Stimulated activated naive CD8-positive, alpha-beta T cell treated with anti-CD3 and anti-CD28 coated beads, Interleukin-15, Interleukin-2, amounts not matched to agents 100 ng/mL and 50 ng/mL, for 24 hours (primary cell): ENCODE measurements around the gene ZNF581.

ENCODE experiments used
- H3K27ac Mint-ChIP-seq: one replicate; pipeline ENCODE4 v1.8.0; 2021; ENCODE audit warnings: mild to moderate bottlenecking, mixed read lengths
- H3K27me3 Mint-ChIP-seq: one replicate; pipeline ENCODE4 v1.8.0; 2021; ENCODE audit warnings: mixed read lengths
- H3K36me3 Mint-ChIP-seq: one replicate; pipeline ENCODE4 v1.8.0; 2021; ENCODE audit warnings: low read depth, mixed read lengths
- H3K4me1 Mint-ChIP-seq: one replicate; pipeline ENCODE4 v1.8.0; 2021; ENCODE audit warnings: low read depth, mixed read lengths
- H3K4me3 Mint-ChIP-seq: one replicate; pipeline ENCODE4 v1.8.0; 2021; ENCODE audit warnings: mild to moderate bottlenecking, mixed read lengths
- H3K9me3 Mint-ChIP-seq: one replicate; pipeline ENCODE4 v1.8.0; 2021; ENCODE audit warnings: mixed read lengths

ZNF581 gene

DNA sequence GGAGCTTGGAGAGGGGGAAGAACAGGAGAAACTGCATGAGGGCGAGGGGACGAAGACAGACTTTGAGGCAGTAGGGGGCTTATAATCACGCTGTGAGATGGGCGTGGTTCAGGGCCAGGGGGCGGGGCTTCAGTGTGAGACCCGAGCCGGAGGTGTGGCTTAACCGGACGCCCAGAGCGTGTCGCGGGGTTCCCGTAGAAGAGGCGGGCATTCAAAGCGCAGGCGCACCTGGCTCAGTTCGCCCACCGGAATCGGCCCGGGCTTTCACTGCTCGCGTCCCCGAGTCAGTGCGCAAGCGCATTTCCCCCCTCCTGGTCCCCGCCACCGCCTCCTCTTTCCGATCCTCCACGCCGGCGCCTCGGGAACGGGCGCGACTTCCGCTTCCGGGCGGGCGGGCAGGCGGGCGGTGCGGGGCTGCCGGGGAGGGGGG lies 38.2 kb upstream of the ZNF581 start:
- peaks cover 36% of the 10 kb centered on the region for H3K36me3 Mint-ChIP-seq
- H3K27ac Mint-ChIP-seq, result peak overlapping the region; percentile 96
- H3K4me3 Mint-ChIP-seq, result peak overlapping the region; percentile 85
- H3K27me3 Mint-ChIP-seq, result no peaks in the 10 kb centered on the region
- H3K4me1 Mint-ChIP-seq, result peaks cover 61% of the 10 kb centered on the region
- H3K9me3 Mint-ChIP-seq, result no peaks in the 10 kb centered on the region

DNA sequence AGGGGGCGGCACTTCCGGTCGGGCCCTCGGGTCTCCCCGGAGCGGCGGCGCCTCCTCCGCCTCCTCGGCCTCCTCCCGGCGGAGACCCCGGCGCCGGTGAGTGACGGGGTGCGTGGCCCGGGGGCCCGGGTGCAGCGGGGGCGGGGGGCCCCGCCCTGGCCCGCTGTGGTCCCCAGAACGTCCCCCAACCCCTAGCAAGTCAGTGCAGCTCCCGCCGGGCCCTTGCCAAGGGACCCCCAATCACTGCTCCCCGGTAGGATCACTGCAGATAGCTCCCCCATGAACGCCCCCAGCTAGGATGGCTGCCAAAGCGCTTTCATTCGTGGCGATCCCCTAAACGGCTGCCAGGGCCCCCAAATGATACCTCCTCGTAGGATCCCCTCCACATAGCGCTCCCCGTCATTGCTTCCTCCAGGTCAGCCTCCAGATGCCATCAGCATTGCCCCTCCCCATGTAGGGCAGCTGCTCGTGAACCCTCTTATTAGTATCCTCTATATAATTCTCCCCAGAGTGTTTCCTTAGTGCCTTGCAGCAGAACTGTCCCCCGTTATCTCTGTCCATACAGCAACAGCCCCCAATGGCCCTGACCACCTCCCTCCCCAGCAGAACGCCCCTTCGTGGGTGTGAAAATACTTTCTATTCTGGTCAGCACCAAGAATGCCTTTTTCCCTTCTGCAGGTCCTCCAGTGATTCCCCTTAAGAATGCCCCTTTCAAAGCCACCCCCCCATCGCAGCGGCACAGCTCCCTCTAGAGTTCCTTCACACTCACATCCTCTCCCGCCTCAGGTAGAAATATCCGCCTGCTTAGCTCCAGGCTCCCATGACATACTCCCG lies 37.6 kb upstream of the ZNF581 start, which contains the start of gene ZNF865:
Gene ZNF865 (plus strand): TSS at position 11 of the 834 bp plus-strand sequence. CDS start 7,972 bp downstream, outside the sequence.
- Mint-ChIP-seq H3K27me3 (no peaks in the 10 kb centered on the region), H3K4me1 (peaks cover 64% of the 10 kb centered on the region), H3K4me3 (peak within 1 kb of the TSS; percentile 95), H3K9me3 (no peaks in the 10 kb centered on the region), H3K27ac (peak within 1 kb of the TSS; percentile 98), H3K36me3 (peaks cover 36% of the 10 kb centered on the region)

DNA sequence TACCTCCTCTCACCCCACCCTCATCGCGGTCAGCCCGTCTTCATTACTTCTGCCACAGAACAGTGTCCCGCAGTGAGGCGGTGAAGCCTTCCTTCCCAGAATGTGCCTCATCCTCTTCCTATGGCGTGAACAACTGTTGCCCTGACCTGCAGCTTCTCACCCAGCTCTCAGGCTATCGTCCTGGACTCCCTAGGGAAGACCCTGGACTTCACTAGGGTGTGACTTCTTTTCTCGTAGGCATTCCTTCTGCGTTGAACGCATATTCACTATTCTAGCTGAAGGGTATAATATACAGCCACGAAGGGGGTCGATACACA lies 37.0 kb upstream of the ZNF581 start:
- Mint-ChIP-seq H3K9me3 (no peaks in the 10 kb centered on the region), H3K36me3 (peaks cover 36% of the 10 kb centered on the region), H3K4me3 (peak overlapping the region; percentile 95), H3K27me3 (no peaks in the 10 kb centered on the region), H3K4me1 (peaks cover 64% of the 10 kb centered on the region), H3K27ac (peak overlapping the region; percentile 98)

DNA sequence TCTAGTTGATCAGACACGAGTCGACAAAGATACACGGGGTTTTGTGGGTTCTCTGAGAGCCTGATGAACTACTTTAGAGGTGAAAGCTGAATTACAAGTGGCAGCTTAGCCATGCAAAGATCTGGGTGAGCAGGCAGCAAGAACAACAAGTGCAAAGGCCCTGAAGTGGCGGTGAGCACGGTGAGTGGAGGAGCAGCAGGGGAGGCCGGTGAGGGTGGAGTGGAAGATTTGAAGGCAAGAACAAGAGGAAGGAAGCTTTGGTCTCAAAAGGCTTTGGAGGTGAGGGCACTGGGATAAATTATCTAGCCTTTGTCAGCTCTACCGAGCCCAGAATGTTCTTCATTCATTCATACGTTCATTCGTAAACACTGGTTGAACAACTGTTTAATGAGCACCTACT lies 36.6 kb upstream of the ZNF581 start:
- Mint-ChIP-seq H3K4me3 (peak overlapping the region; percentile 95), H3K4me1 (peaks cover 64% of the 10 kb centered on the region), H3K9me3 (no peaks in the 10 kb centered on the region), H3K27ac (peak overlapping the region; percentile 98), H3K27me3 (no peaks in the 10 kb centered on the region), H3K36me3 (peaks cover 36% of the 10 kb centered on the region)

DNA sequence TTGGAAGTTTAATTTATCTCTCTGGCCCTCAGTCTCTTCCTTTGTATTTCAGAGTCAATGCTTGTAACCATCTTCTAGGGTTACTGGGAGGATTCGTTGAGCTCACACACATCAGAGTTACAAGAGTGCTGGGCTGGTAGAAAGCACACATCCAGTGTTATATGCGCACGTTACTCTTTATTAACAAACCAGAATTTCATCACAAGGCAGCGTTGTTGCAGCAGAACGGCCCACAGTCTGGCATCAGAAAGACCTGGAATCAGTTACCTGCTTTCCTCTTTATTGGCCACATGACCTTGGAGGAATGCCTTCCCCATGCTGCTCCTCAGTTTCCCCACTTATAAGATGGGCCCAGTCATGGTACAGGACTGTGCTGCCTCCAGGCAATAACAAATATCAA lies 34.1 kb upstream of the ZNF581 start:
- Mint-ChIP-seq H3K4me3 (no peak overlapping the region), H3K4me1 (peaks cover 67% of the 10 kb centered on the region), H3K36me3 (peaks cover 41% of the 10 kb centered on the region), H3K27ac (no peak overlapping the region), H3K9me3 (no peaks in the 10 kb centered on the region), H3K27me3 (no peaks in the 10 kb centered on the region)

DNA sequence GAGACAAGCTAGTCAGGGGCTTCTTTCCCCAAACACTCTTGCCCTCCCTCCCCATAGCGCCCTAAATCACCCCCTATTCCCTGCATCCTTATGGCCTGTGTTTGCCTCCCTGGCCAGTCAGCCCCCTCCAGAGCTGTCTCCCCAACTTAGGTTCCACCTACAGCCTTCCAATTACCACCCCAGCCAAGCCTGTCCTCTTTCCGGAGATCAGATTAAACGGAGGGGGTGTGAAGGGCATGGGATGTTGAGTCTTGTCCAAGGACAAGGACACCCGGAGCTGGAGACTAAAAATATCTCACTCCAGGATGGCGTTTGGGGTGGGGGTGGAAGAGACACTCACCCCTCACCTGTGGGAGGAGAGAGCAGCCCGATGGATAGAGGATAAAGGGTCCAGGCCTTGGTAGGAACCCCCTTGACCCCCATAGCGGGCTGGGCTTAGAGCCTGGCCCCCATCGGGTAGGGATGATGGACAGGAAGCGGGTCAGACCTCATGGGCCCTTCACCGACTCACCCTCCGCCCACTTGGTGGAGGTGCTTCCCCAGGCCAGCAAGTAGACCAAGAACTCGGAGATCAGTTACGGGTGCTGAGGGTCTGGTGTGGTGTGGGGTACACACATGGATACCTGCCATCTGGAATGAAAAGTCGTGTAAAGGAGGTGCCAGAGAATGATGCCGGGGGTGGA lies 32.0 kb upstream of the ZNF581 start:
- no peak overlapping the region for H3K4me3 Mint-ChIP-seq
- peaks cover 55% of the 10 kb centered on the region for H3K4me1 Mint-ChIP-seq
- no peaks in the 10 kb centered on the region for H3K27me3 Mint-ChIP-seq
- H3K36me3 Mint-ChIP-seq, result peaks cover 39% of the 10 kb centered on the region
- peak overlapping the region; percentile 26 for H3K27ac Mint-ChIP-seq
- no peaks in the 10 kb centered on the region for H3K9me3 Mint-ChIP-seq

DNA sequence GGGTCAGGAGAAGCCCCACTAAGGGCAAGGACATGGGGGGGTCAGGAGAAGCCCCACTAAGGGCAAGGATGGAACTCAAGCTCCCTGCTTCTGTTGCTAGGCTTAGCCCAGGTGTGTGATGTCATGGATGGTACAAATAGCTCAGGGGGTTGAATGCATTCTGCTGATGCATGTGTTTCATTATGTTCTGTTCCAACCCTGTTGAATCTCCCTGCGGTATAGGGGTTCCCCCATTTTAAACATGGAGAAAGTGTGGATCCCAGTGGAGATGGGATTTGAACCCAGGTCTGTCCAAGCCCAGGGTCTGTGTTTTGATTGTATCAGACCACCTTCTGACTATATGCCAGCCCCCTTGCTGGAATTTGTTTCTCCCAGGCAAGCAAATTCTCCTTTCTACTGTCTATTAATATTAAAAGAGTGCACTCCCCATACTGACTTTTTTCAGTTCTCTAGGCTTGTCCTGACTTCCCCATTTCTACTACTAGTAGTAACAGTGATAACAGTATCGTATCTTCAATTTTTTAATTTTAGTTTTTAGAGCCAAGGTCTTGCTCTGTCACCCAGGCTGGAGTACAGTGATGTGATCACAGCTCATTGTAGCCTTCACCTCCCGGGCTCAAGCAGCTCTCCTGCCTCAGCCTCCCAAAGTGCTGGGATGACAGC lies 31.3 kb upstream of the ZNF581 start:
- Mint-ChIP-seq H3K27ac (peak overlapping the region; percentile 26), H3K36me3 (peaks cover 37% of the 10 kb centered on the region), H3K27me3 (no peaks in the 10 kb centered on the region), H3K4me3 (no peak overlapping the region), H3K9me3 (no peaks in the 10 kb centered on the region), H3K4me1 (peaks cover 48% of the 10 kb centered on the region)

DNA sequence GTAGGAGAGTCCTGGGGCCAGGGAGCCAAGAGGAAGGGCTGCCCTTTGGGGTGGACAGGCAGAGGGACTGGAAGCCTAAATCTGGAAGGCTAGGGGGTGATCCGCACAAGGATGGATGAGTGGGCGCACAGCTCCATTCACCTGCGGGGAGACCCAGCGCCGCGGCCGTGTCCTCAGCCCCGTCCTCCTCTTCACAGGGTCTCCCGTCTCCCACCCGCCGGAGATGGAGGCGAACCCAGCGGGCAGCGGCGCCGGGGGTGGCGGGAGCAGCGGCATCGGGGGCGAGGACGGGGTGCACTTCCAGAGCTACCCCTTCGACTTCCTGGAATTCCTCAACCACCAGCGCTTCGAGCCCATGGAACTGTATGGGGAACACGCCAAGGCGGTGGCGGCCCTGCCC lies 30.1 kb upstream of the ZNF581 start:
- Mint-ChIP-seq H3K27ac (no peak overlapping the region), H3K9me3 (no peaks in the 10 kb centered on the region), H3K4me3 (no peak overlapping the region), H3K36me3 (peaks cover 34% of the 10 kb centered on the region), H3K27me3 (no peaks in the 10 kb centered on the region), H3K4me1 (peaks cover 37% of the 10 kb centered on the region)

DNA sequence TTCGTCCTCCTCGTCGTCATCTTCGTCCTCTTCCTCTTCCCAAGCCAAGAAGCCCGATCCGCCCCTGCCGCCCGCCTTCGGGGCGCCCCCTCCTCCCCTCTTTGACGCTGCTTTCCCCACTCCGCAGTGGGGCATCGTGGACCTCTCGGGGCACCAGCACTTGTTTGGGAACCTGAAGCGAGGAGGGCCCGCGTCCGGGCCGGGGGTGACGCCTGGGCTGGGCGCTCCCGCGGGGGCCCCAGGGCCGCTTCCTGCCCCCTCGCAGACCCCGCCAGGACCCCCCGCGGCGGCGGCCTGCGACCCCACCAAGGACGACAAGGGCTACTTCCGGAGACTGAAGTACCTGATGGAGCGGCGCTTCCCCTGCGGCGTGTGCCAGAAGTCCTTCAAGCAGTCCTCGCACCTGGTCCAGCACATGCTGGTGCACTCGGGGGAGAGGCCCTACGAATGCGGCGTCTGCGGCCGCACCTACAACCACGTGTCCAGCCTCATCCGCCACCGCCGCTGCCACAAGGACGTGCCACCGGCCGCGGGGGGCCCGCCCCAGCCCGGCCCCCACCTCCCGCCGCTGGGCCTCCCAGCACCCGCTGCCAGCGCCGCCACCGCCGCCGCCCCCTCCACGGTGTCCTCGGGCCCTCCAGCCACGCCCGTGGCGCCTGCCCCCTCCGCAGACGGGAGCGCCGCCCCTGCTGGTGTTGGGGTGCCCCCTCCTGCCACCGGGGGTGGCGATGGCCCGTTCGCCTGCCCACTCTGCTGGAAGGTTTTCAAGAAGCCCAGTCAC lies 29.3 kb upstream of the ZNF581 start:
- no peak overlapping the region for H3K27ac Mint-ChIP-seq
- H3K36me3 Mint-ChIP-seq, result peaks cover 28% of the 10 kb centered on the region
- H3K9me3 Mint-ChIP-seq, result no peaks in the 10 kb centered on the region
- no peaks in the 10 kb centered on the region for H3K27me3 Mint-ChIP-seq
- peaks cover 31% of the 10 kb centered on the region for H3K4me1 Mint-ChIP-seq
- H3K4me3 Mint-ChIP-seq, result no peak overlapping the region

DNA sequence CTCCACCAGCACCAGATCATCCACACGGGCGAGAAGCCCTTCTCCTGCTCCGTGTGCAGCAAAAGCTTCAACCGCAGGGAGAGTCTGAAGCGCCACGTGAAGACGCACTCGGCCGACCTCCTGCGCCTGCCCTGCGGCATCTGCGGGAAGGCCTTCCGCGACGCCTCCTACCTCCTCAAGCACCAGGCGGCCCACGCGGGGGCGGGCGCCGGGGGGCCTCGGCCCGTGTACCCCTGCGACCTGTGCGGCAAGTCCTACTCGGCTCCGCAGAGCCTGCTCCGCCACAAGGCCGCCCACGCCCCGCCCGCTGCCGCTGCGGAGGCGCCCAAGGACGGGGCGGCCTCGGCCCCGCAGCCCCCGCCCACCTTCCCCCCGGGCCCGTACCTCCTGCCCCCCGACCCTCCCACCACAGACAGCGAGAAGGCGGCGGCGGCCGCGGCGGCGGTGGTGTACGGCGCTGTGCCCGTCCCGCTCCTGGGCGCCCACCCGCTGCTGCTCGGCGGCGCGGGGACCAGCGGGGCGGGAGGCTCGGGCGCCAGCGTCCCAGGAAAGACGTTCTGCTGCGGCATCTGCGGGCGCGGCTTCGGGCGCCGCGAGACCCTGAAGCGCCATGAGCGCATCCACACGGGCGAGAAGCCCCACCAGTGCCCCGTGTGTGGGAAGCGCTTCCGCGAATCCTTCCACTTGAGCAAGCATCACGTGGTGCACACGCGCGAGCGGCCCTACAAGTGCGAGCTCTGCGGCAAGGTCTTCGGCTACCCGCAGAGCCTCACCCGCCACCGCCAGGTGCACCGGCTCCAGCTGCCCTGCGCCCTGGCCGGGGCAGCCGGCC lies 28.5 kb upstream of the ZNF581 start:
- Mint-ChIP-seq H3K4me1 (peaks cover 34% of the 10 kb centered on the region), H3K27ac (no peak overlapping the region), H3K9me3 (no peaks in the 10 kb centered on the region), H3K27me3 (no peaks in the 10 kb centered on the region), H3K4me3 (no peak overlapping the region), H3K36me3 (peaks cover 30% of the 10 kb centered on the region)

DNA sequence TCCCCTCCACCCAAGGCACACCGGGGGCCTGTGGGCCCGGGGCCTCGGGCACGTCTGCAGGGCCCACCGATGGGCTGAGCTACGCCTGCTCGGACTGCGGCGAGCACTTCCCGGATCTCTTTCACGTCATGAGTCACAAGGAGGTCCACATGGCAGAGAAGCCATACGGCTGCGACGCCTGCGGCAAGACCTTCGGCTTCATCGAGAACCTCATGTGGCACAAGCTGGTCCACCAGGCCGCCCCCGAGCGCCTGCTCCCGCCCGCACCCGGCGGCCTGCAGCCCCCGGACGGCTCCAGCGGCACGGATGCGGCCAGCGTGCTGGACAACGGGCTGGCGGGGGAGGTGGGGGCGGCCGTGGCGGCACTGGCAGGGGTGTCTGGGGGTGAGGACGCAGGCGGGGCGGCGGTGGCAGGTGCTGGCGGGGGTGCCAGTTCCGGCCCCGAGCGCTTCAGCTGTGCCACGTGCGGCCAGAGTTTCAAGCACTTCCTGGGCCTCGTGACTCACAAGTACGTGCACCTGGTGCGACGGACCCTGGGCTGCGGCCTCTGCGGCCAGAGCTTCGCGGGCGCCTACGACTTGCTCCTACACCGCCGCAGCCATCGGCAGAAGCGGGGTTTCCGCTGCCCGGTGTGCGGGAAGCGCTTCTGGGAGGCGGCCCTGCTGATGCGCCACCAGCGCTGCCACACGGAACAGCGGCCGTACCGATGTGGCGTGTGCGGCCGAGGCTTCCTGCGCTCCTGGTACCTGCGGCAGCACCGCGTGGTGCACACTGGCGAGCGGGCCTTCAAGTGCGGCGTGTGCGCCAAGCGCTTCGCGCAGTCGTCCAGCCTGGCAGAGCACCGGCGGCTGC lies 27.7 kb upstream of the ZNF581 start:
- Mint-ChIP-seq H3K27me3 (no peaks in the 10 kb centered on the region), H3K36me3 (peaks cover 36% of the 10 kb centered on the region), H3K4me3 (no peak overlapping the region), H3K9me3 (no peaks in the 10 kb centered on the region), H3K4me1 (peaks cover 36% of the 10 kb centered on the region), H3K27ac (no peak overlapping the region)

DNA sequence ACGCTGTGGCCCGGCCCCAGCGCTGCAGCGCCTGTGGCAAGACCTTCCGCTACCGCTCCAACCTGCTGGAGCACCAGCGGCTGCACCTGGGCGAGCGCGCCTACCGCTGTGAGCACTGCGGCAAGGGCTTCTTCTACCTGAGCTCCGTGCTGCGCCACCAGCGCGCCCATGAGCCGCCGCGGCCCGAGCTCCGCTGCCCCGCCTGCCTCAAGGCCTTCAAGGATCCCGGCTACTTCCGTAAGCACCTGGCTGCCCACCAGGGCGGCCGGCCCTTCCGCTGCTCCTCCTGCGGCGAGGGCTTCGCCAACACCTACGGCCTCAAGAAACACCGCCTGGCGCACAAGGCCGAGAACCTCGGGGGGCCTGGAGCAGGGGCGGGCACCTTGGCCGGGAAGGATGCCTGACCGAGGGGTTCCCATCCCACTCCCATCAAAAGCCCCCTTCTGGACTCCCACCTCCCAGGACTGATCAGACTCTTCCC lies 27.0 kb upstream of the ZNF581 start:
- Mint-ChIP-seq H3K9me3 (no peaks in the 10 kb centered on the region), H3K27ac (no peak overlapping the region), H3K4me3 (no peak overlapping the region), H3K27me3 (no peaks in the 10 kb centered on the region), H3K4me1 (peaks cover 35% of the 10 kb centered on the region), H3K36me3 (peaks cover 38% of the 10 kb centered on the region)

DNA sequence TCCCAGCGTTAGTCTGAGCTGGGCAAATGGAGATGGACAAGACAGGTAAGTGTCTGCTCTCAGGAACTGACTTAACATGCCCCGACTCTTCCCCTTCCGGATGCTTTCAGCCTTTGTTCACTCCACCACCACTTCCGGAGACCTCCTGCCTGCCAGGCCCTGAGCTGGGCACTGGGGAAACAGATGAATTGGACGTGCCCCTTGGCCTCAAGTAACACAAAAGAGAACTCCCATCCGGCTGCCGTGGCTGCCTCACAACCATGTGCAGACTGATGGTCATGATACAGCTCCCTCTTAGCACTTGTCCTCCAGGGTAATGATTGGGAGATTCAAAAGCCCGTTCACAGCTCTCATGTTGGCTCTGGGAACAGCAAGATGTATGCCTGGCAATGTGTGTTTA lies 26.0 kb upstream of the ZNF581 start:
- Mint-ChIP-seq H3K4me1 (peaks cover 25% of the 10 kb centered on the region), H3K36me3 (peaks cover 38% of the 10 kb centered on the region), H3K27ac (peak overlapping the region; percentile 26), H3K9me3 (no peaks in the 10 kb centered on the region), H3K4me3 (no peak overlapping the region), H3K27me3 (no peaks in the 10 kb centered on the region)
